WTC11 (cell line): ENCODE results near the gene REC8.

Experiments
- ATF3 ChIP-seq: sonication (generic); formaldehyde crosslinking; conservative IDR thresholded peaks from 2 replicates; pipeline ENCODE4 v1.8.1; 2022; ENCODE audit warnings: mild to moderate bottlenecking, missing genetic modification reagents
- CREM ChIP-seq: sonication (generic); formaldehyde crosslinking; IDR thresholded peaks from 2 replicates; pipeline ENCODE4 v1.8.1; 2022; ENCODE audit warnings: mild to moderate bottlenecking, missing genetic modification reagents, moderate library complexity
- E2F4 ChIP-seq: sonication (generic); formaldehyde crosslinking; IDR thresholded peaks from 2 replicates; pipeline ENCODE4 v1.8.1; 2022; ENCODE audit warnings: low read depth, mild to moderate bottlenecking, moderate library complexity, missing genetic modification reagents, borderline replicate concordance
- ELF4 ChIP-seq: sonication (generic); formaldehyde crosslinking; IDR thresholded peaks from 2 replicates; pipeline ENCODE4 v1.8.1; 2022; ENCODE audit warnings: low read depth, mild to moderate bottlenecking, moderate library complexity, missing genetic modification reagents
- GABPB1 ChIP-seq: sonication (generic); formaldehyde crosslinking; IDR thresholded peaks from 2 replicates; pipeline ENCODE4 v1.8.1; 2023; ENCODE audit warnings: mild to moderate bottlenecking, missing genetic modification reagents
- GTF2I ChIP-seq: fragments of 250-450 bp; sonication (Bioruptor Pico); conservative IDR thresholded peaks from 2 replicates; pipeline ENCODE4 v1.4.0; 2021; ENCODE audit warnings: mild to moderate bottlenecking
- PRDM15 ChIP-seq: sonication (generic); formaldehyde crosslinking; IDR thresholded peaks from 2 replicates; pipeline ENCODE4 v1.8.0; 2022; ENCODE audit warnings: missing genetic modification reagents
- TCF7 ChIP-seq: sonication (generic); formaldehyde crosslinking; IDR thresholded peaks from 2 replicates; pipeline ENCODE4 v1.8.0; 2022; ENCODE audit warnings: mild to moderate bottlenecking, low read depth, missing genetic modification reagents, moderate library complexity
- TF ChIP-seq, protein P1 (sequence below): fragments of 200-600 bp; IDR thresholded peaks from 2 replicates; pipeline ENCODE4 v1.8.0; 2022; ENCODE audit warnings: antibody characterized with exemption
- TF ChIP-seq, protein P2 (sequence below): sonication (generic); formaldehyde crosslinking; conservative IDR thresholded peaks from 2 replicates; pipeline ENCODE4 v1.8.1; 2023; ENCODE audit warnings: mild to moderate bottlenecking, low read depth, missing genetic modification reagents, moderate library complexity

- TF ChIP-seq, protein P1, sequence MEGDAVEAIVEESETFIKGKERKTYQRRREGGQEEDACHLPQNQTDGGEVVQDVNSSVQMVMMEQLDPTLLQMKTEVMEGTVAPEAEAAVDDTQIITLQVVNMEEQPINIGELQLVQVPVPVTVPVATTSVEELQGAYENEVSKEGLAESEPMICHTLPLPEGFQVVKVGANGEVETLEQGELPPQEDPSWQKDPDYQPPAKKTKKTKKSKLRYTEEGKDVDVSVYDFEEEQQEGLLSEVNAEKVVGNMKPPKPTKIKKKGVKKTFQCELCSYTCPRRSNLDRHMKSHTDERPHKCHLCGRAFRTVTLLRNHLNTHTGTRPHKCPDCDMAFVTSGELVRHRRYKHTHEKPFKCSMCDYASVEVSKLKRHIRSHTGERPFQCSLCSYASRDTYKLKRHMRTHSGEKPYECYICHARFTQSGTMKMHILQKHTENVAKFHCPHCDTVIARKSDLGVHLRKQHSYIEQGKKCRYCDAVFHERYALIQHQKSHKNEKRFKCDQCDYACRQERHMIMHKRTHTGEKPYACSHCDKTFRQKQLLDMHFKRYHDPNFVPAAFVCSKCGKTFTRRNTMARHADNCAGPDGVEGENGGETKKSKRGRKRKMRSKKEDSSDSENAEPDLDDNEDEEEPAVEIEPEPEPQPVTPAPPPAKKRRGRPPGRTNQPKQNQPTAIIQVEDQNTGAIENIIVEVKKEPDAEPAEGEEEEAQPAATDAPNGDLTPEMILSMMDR = no peak
- TF ChIP-seq PRDM15 = no peak
- no peak for TF ChIP-seq GABPB1
- TF ChIP-seq ELF4 (CRISPR knock-in tag) = no peak
- no peak for TF ChIP-seq E2F4 (CRISPR knock-in tag)
- no peak for TF ChIP-seq ATF3 (CRISPR knock-in tag)
- TF ChIP-seq TCF7 (CRISPR knock-in tag) = no peak
- TF ChIP-seq CREM (CRISPR knock-in tag) = no peak
- TF ChIP-seq GTF2I (CRISPR knock-in tag) = no peak
- TF ChIP-seq, protein P2, sequence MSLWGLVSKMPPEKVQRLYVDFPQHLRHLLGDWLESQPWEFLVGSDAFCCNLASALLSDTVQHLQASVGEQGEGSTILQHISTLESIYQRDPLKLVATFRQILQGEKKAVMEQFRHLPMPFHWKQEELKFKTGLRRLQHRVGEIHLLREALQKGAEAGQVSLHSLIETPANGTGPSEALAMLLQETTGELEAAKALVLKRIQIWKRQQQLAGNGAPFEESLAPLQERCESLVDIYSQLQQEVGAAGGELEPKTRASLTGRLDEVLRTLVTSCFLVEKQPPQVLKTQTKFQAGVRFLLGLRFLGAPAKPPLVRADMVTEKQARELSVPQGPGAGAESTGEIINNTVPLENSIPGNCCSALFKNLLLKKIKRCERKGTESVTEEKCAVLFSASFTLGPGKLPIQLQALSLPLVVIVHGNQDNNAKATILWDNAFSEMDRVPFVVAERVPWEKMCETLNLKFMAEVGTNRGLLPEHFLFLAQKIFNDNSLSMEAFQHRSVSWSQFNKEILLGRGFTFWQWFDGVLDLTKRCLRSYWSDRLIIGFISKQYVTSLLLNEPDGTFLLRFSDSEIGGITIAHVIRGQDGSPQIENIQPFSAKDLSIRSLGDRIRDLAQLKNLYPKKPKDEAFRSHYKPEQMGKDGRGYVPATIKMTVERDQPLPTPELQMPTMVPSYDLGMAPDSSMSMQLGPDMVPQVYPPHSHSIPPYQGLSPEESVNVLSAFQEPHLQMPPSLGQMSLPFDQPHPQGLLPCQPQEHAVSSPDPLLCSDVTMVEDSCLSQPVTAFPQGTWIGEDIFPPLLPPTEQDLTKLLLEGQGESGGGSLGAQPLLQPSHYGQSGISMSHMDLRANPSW = no peak
Observed at GRCh38 chr14:24228902-24229301, 57.0 kb downstream of the REC8 start.
